Fibroblast of skin of right biceps (primary cell): ENCODE data around the gene TAP2.
"Not testable (repeated sequence)": the region's sequence is repeated elsewhere in the genome, so short reads cannot be mapped to it uniquely, and the experiment has no call there.

Experiments
- DNase-seq: peaks from one replicate; pipeline ENCODE4 v3.0.0-alpha.2; 2013

Gene TAP2

DNA sequence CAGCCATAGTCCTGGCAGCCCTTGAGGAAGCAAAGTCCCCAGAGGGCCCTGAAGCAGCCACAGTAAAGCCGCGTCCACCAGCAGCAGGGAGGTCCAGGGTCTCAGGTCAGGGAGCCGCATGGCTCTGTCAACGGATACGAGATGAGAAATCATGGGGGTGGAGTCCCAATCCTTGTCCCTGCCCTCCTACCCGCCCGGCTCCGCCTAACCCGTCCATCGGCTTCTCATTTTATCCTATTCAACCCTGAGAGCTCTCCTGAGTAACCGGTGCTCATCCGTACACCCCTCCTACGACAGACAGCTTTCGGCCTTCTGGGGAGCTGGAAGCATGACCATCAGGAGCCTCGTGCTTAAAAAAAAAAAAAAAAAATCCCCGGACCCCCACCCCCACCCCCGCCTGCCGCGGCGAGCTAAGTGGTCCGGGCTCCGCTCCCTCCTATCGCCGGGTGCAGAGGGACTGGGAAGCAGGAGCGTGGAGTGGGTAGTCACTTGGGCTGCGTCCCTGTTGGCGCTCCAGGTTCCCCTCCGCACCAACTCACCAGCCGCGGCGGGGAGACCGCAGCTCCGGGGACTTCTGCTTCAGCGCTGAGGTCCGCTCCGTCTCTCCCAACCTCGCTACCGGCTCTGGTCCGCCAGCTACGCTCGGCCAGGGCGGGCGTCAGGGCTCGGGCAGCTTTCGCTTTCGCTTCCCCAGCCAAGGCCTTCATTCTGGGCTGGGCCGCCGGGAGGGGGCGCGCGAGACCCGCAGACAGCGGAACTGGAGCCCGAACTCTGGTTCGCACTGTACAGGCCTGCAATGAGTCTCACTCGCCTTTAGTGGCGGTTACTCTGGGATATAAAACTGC lies at the start of gene TAP2:
Gene TAP2 (minus strand): TSS at position 626 of the 845 bp plus-strand sequence. CDS start 506 bp downstream, at position 120.
- peak; percentile 89 for DNase-seq

DNA sequence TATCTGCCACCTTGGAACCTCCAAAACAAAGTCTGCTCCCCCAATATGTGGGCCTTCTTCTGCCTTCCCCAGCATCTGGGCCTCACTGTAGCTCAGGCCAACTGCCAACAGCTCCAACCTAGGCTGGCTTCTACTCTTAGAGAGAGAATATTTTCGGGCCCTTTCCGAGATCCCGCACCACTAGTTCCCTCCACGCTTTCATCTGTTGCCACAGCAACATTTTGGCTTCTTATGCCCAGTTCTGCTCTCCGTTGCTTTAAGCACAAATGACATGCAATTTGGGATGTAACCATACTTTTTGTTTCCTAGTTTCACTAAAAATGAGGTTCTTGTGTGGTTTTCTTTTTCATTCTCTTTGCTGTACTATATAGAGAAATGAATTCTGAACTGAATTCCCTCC lies 49.1 kb upstream of the TAP2 start:
- DNase-seq: no peak

DNA sequence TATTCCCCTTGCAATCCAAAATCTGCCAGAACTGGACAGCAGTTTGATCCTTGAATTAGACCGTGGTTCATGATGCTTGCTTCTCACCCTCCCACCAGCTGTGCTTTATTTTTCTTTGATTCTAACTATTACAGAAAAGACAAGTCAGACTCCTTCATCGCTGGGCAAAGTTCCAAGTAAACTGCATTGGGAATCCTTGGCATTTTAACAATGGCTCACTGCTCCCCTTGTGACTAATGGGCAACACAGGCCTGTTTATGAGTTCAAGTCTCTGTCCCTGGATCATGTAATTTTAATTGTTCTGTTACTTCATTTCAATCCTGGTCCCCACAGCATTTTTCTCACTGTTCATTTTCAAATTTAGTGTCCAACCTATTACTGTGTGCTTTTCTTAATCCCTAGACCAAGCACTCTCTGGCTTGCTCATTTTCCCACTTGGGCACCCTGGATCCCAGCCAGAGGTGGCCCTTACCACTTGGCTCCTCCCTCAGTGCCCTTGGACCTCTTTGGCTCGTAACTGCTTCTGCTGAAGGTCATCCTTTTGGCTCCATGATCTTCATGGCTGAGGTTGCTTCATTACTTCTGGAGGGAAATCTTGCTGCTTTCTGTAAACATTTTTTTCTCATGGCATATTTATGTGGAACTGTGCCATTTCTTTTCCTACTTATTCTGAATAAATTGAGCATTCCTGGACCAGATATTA lies 48.3 kb upstream of the TAP2 start:
- peak; percentile 88 for DNase-seq

DNA sequence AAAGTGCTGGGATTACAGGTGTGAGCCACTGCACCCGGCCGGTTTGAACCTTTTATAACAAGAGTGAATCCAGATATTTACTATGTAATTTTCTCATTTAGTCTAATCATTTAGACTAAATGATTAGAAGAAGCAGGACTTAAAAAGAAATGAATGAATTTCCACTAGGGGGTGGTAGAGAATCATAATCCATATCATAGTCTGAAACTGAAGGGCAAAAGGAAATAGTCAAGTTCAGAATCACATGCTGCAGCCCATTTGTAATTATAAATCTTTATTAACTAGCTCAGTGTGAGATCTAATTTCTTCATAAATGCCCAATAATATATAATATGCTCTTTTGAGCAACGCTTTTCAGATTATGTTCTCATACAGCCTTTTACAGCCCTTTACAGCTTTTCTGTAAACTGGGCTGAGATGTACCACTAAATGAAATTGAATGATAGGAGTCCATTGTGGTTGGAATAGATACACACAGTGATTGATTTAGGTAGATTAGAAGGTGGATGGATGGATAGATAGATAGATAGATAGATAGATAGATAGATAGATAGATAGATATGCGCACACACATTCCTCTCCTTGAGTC lies 47.3 kb upstream of the TAP2 start:
- peak; percentile 69 for DNase-seq

DNA sequence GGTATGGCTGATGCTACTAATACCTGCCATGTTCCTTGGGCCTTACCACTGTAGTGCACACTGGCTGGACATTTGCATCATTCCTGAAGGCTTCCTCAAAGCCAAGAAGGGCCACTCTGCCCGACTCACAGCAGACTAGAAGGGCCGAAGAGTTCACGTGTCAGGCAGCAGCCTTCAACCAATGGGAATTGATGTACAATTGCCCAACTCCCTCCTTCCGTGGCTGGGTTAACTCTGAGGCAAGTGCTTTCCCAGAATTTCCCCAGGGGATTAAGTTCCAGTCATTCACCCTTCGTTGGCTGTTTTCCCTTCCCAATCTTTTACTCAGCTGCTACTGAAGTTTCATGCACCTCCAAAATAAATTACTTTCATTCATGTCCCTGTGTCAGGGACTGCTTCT lies 45.2 kb upstream of the TAP2 start:
- DNase-seq: peak; percentile 64

DNA sequence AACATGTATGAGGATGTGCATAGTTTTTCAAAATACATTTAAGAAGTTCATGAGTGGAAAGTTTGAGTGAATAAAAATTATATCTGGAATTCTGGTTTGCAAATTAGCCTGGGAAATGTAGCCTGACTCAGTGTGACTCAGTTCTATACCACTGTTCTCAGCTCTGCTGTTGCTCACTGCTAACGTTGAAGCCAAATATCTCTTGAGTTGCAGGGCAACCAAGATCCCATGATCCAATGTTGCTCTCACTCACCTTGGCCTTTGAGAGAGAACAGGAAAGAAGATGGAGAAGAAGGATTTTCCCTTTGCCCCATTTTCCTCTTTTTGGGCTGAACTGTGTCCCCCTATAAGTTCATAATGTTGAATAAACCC lies 44.3 kb upstream of the TAP2 start:
- peak; percentile 77 for DNase-seq

DNA sequence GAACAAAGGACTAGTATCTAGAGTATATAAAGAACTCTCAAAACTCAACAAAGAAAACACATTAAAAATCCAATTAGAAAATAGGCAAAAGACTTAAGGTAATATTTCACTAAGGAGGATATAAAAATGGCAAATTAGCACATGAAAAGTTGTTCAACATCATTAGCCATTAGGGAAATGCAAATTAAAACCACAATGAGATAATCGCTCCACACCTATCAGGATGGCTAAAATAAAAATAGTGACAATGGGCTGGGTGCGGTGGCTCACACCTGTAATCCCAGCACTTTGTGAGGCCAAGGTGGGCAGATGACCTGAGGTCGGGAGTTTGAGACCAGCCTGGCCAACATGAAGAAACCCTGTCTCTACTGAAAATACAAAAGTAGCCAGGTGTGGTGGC lies 42.4 kb upstream of the TAP2 start:
- not testable (repeated sequence) for DNase-seq

DNA sequence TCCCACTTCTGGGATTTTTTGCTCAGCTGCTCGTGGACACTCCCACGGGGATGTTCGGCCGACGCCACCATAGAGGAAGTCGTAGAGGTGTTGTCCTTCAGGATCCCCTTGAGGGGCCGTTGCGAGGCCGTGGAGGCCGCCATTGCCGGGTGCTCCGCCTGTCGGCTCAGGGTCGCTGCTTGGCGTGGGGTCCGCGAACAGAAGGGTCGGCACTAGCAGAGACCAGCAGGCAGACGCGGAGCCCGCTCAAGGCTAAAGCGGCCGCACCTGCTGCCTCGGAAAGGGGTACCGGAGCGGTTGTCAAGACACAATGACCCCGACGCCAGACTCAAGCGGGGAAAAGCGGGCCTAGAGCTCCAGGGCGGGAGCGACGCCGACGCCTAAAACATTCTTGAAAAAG lies 41.2 kb upstream of the TAP2 start:
- DNase-seq: no peak

DNA sequence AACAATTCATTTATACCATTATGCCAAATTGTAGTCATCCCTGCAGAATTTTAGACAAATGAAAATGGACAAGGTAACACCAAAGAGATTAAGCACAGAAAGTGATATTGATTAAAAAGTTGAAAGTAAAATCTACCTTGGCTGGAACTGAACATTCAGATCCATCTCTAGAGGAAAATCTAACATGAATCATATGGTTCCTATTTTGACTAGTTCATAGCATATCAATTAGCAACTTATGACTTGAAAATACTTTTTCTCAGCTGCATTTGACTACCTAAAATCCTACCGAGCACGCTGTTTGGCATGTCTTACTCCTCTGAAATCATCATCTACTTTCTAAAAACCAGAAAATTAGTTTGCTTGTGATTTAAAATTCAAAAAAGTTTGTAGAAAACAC lies 38.1 kb upstream of the TAP2 start:
- no peak for DNase-seq

DNA sequence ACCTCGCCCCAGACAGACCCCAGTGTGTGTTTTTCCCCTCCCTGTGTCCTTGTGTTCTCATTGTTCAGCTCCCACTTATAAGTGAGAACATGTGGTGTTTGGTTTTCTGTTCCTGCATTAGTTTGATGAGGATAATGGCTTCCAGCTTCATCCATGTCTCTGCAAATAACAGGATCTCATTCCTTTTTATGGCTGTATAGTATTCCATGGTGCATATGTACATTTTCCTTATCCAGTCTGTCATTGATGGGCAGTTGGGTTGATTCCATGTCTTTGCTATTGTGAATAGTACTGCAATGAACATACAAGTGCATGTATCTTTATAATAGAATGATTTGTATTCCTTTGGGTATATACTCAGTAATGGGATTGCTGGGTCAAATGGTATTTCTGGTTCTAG lies 35.4 kb upstream of the TAP2 start:
- not testable (repeated sequence) for DNase-seq

DNA sequence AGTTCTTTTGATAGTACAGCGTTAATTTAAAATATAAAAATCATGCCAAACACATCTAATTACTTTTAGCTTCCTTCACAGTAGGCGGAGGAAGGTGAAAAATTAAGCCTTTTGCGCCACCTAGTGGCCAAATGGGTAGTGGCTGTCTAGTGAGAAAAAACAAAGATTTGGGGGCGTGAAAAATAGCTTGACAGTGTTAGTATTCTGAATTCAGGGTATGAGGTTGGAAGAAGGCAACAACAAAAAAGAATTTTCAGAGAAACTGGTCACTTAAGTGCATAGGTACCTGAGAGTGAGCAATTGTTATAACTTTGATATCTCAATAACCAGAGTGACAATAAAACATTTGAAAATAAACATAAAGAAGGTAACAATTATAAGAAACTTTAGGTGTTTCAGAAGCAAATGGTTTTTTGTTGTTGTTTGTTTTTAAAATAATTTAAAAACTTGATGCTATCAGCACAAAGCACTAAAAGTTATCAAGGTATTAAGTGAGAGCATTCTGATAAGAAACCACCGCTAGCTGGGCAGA lies 29.8 kb upstream of the TAP2 start:
- DNase-seq: peak; percentile 70

DNA sequence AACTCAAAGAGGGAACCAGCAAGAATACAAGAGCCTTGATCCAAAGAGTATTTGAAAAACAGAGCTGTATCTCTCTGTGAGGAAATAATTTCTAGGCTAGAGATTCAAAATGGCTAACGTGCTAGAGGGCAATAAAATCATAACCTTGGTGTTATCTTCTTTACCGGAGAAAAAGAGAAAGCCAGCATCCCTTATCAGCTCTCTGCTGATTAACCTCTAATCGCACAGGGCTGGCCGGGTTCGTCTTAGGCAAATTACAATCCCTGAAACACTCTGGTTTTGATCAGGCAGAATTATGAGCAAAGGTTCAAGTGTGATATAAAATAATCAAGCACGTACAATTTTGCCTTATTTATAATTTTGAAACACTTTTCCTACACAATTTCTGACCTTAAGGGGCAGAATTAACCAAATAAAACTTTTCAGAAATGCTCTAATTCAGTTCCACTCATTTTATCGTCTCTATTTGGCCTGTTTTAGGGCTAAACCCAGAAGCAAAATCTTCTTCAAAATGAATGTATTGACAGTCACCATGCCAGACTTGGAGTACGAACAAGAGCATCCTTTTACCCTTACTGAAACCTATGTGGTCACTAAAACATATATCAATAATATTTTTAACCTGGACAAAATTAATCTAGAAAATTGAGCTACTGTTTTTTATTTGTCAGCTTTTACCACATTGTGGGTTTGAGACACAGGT lies 29.2 kb upstream of the TAP2 start:
- DNase-seq: no peak

DNA sequence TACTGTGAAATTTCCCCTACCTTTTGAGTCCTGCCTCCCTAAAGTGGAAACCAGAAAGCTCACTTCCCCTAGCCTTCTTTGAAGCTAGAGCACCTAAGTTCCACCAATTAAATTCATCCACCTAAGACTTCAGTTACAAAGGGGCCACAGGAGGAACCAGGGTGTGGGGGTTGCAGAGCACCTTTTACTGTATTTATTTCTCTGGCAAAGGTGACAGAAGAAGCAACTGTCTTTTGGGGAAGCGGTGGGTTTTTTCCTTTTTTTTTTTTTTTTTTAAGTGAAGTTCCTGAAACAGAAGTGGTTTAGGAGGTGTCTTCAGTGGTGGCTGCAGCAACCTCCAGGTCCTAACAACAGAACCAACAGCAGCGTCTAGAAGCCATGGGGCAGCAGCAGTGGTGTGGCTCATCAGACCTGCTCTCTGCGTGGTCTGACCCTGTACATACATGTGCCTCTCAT lies 28.5 kb upstream of the TAP2 start:
- DNase-seq: no peak

DNA sequence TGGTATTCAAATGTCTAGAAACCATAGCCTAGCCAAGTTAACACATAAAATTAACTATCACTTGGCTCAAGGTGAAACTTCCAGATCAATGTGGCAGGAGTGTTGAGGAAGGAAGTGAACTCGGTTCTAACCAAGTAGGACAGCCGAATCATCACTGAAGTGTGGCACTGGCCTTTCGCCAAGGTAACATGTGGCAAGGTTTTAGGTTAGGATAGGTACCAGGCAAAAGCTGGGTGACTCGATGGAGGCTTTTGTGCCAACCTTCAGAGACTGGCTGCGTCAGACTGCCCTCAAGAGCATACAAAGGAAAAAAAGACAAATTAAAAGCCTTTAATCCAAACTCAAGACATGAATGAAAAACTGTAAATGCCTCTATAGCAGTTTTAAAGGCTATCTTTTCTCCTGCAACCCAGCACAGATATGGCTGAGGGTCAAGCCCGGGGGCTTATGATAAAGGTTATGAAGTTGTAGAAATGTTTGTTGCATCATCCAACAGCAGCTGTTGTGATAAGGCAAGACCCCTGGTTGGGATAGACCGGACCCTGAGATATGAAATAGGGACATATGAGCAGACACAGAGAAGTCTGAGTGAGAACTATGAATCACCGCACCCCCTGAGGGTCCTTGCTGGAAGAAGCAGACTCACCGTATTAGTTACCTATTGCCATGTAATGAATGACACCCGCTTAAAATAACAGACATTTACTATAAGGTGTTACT lies 27.3 kb upstream of the TAP2 start:
- no peak for DNase-seq

DNA sequence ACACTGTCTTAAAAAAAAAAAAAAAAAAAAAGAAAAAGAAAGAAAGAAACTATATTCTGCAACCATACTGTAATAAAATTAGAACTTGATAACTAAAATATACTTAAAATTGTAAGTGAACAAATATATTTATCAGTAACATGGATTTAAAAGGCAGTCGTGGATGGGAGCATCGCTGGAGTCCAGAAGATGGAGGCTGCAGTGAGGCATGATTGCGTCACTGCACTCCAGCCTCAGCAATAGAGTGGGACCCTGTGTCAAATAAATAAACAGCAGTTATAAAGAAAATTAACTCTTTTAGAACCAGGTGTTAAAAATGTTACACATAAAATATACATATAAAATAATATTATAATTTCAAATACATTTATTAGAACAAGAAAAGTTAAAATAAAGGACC lies 24.2 kb upstream of the TAP2 start:
- DNase-seq: no peak

DNA sequence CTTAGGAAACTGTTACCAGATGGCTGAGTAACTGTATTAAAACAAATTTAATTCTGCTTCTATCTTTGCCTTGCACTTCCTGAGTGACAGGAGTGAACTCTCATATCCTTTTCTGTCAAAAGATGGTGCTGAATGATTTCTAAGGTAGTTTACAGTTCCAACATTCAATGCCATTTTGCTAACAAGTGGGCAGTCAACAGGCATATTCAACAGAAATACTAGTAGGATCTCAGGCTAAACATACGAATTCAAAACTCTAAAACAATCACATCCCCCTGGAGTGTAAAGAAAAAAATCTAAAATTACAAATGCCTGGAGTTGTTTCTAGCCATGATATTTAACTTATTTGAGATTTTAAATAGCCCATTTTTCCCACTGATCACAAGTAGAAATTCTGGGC lies 22.1 kb upstream of the TAP2 start:
- no peak for DNase-seq

DNA sequence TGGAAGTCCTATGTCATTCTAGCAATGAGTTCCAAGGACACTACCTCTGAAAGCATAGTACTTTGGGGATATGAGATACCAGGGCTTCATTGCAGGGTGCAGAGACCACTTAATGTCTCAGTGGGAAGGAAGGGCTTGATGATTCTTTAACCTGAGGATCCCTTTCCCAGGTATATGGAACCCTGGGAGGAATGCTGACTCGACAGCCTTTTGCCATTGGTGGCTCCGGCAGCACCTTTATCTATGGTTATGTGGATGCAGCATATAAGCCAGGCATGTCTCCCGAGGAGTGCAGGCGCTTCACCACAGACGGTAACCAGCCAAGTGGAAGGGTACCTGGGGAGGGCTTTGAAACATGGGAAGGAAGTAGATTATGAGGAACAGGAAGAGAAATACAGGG lies 19.7 kb upstream of the TAP2 start:
- no peak for DNase-seq

DNA sequence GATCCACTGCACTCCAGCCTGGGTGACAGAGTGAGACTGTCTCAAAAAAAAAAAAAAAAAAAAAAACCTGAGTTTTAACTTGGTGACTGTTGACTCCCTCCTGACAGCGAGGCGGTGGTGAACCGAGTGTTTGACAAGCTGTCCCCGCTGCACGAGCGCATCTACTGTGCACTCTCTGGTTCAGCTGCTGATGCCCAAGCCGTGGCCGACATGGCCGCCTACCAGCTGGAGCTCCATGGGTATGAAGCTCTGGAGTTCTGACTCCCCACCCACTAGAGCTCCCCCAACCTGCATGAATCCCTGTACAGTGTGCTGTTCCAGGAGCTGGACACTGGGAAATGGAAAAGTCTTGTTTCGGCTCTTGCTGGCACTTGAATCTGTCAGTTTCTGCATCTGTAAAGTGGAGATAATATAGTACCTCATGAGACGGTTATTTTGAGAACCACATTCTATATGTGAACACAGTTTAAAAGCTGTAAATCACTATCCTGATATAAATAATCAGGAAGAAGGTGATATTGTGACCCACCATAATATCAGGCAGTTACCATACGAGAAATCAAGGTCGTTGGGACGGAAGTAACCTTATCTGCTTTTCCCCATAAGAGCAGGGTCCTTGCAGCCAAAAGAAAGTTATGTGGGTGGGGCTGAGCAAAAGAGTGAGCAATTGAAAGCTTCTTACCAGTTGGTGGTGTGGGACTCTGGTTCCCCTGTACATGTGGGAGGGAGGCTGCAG lies 18.8 kb upstream of the TAP2 start:
- DNase-seq: no peak

DNA sequence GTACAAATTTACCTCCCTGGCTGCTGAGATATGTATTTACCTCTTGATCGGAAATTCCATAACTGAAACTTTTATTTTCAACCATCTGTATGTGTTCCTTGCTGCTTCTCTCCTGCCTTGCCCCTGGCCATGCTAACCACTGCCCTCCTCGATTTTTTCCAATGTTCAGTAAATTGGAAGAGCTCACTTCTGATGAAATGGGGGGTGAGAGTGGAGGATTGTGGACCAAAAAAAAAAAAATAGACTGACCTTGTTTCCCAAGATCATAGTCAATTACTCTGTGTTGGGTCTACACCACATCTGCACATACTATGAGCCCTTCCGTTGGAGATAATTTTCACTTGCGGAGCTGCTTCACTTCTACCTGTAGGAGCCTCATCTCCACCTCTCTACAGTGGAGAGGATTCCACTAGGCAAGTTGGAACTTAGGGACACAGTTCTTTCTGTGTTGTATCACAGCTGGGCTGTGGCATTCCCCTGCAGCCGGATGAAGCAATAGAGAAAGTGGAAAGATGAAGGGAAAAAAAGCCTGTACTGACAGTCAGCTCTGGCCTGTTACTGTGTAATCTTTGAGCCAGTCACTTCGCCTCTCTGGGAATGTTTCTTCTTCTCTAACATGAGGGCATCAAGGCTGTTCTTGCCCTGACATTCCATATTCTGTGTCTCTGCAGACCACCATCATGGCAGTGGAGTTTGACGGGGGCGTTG lies 17.1 kb upstream of the TAP2 start:
- DNase-seq: no peak

DNA sequence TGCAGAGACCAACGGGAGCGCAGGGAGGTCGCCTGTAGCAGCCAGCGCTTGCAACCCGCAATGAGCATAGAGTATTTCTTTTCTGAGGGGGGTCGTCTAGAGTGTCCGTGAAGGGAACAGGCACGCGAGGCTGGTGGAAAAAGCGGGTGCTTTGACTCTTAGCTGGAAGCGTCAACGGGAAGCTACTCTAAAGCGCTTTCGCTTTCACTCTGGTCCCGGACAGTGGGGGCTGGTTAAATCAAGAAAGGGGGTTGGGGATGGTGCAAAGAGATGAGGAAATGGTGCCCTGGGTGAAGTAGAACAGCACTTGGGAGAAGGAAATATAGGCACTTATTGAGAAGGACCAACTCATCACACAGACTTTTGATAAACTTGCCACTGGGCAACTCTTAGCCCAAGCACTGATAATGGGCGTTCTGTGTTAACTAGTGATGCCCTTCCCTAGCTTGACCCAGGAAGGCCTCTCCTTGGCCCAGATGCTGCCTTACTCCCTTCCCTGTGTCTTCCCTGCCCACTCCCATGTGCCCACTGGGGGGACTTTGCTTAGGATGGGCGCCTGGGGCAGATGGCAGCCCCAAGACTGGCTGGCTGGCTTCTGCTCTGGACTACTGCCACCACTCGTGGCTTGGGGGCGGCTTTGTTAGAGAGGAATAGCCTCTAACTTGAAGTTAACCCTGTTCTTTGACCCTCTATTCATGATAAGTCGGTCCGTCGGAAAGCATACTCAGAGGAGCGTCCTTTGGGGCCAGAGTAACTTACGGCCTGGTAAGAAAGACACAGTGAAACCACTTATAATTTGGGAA lies 16.0 kb upstream of the TAP2 start:
- peak; percentile 21 for DNase-seq
